HL-60/S4 treated with phorbol 12-myristate 13-acetate at 8.2 ng/mL for 4 days and 3 days (cell line): ENCODE results near the gene PDE6B.

Experiments used
- in situ Hi-C: fragments of 300-500 bp; cut with MboI; formaldehyde crosslinking; loops from 2 replicates; pipeline ENCODE4 v1.15.0; 2022; ENCODE audit warnings: low sequenced_read_pairs

Gene PDE6B

GRCh38 chr4:600850-601515, 24.4 kb upstream of the PDE6B start:
- in situ Hi-C loops, result no loop called here

GRCh38 chr4:601612-602558, 23.5 kb upstream of the PDE6B start:
- in situ Hi-C loops, result no loop called here

GRCh38 chr4:602559-602942, 22.8 kb upstream of the PDE6B start:
- in situ Hi-C loops, result no loop called here

- in situ Hi-C loops, result no loop called here
Observed at GRCh38 chr4:604131-604530, 21.2 kb upstream of the PDE6B start.

GRCh38 chr4:605702-606425, 19.5 kb upstream of the PDE6B start:
- in situ Hi-C loops, result no loop called here

GRCh38 chr4:608236-608635, 17.1 kb upstream of the PDE6B start:
- in situ Hi-C loops, result no loop called here

GRCh38 chr4:609400-610050, 15.8 kb upstream of the PDE6B start:
- in situ Hi-C loops, result no loop called here

GRCh38 chr4:610411-611261, 14.7 kb upstream of the PDE6B start:
- in situ Hi-C loops, result no loop called here

- in situ Hi-C loops, result no loop called here
Observed at GRCh38 chr4:612052-612748, 13.2 kb upstream of the PDE6B start.

- in situ Hi-C loops, result no loop called here
Observed at GRCh38 chr4:612749-613125, 12.6 kb upstream of the PDE6B start.

GRCh38 chr4:613126-613525, 12.2 kb upstream of the PDE6B start:
- in situ Hi-C loops, result no loop called here

GRCh38 chr4:616091-616490, 9.3 kb upstream of the PDE6B start:
- in situ Hi-C loops, result no loop called here

- in situ Hi-C loops, result no loop called here
Observed at GRCh38 chr4:616911-617643, 8.3 kb upstream of the PDE6B start.

- in situ Hi-C loops, result no loop called here
Observed at GRCh38 chr4:617644-618641, 7.4 kb upstream of the PDE6B start.

- in situ Hi-C loops, result no loop called here
Observed at GRCh38 chr4:620201-620600, 5.2 kb upstream of the PDE6B start.

GRCh38 chr4:620851-621261, 4.5 kb upstream of the PDE6B start:
- in situ Hi-C loops, result no loop called here

GRCh38 chr4:621296-622070, 3.9 kb upstream of the PDE6B start:
- in situ Hi-C loops, result no loop called here
